Prostate gland (tissue), 2 donors: Measurements from ENCODE around the gene FAM53B. TPM values are rescaled to one million over a fixed set of nuclear protein-coding genes. Genes with fewer than 3 reads are reported as not detected.
A peak's percentile ranks its signal among the peaks of the same experiment; 100 is the strongest.

Experiments used
- DNase-seq: peaks from one replicate; pipeline ENCODE4 v3.0.0-alpha.2; 2019; ENCODE audit warnings: low spot score
- H3K27ac ChIP-seq, 2 donors: fragments of 200-600 bp; sonication (generic); 2 replicates each; pipeline ENCODE4 v1.5.1; 2017 to 2019
- H3K27me3 ChIP-seq: fragments of 200-600 bp; sonication (generic); replicated peaks from 2 replicates; pipeline ENCODE4 v1.5.1; 2019; ENCODE audit not compliant: insufficient read depth
- H3K36me3 ChIP-seq, 2 donors: fragments of 200-600 bp; sonication (generic); 1 replicate in 1 of 2; 2 replicates in 1 of 2; pipeline versions ENCODE4 v1.5.1 to v1.8.1; 2017 to 2019
- H3K4me1 ChIP-seq: fragments of 200-600 bp; sonication (generic); replicated peaks from 2 replicates; pipeline ENCODE4 v1.5.1; 2019
- H3K4me3 ChIP-seq, 2 donors: fragments of 200-600 bp; sonication (generic); 2 replicates each; pipeline ENCODE4 v1.5.1; 2017 to 2019
- H3K9me3 ChIP-seq: fragments of 200-600 bp; sonication (generic); 2 replicates; pipeline ENCODE4 v1.5.1; 2017
- POLR2A ChIP-seq: fragments of 450-650 bp; IDR thresholded peaks from one replicate; pipeline ENCODE4 v1.6.1; 2016; ENCODE audit warnings: antibody characterized with exemption, mild to moderate bottlenecking
- POLR2AphosphoS5 ChIP-seq: sonication (generic); formaldehyde crosslinking; IDR thresholded peaks from one replicate; pipeline ENCODE4 v1.6.1; 2017; ENCODE audit warnings: antibody characterized with exemption
- WGBS: methylation state at CpG from one replicate; pipeline ENCODE4 v1.1.5; 2018; 5-methylcytosine and 5-hydroxymethylcytosine counted together
- intact Hi-C: fragments of 100-400 bp; cut with DNase I; formaldehyde crosslinking; loops from one replicate; pipeline ENCODE4 v1.14.2; 2022
- total RNA-seq, 2 donors: library from RNA; depleted of rRNA; stranded (reverse); fragments of >200 nt; gene quantifications; one replicate each; pipeline ENCODE4 v1.1.0, GENCODE V29; 2016
- TF ChIP-seq, protein P1 (sequence below), 4 experiments: fragments of 200-600 bp in 2 of 4; fragments of 450-650 bp in 2 of 4; sonication (generic) in 2 of 4; IDR thresholded peaks; 1 replicate in 3 of 4; 2 replicates in 1 of 4; pipeline ENCODE4 v1.5.1; 2016 to 2019; ENCODE audit warnings: antibody characterized with exemption in 4 of 4, mild to moderate bottlenecking in 2 of 4, moderate library complexity in 2 of 4

Gene FAM53B
- total RNA-seq, 2 donors from 2014 or later, result 28.9 to 101 TPM

DNA sequence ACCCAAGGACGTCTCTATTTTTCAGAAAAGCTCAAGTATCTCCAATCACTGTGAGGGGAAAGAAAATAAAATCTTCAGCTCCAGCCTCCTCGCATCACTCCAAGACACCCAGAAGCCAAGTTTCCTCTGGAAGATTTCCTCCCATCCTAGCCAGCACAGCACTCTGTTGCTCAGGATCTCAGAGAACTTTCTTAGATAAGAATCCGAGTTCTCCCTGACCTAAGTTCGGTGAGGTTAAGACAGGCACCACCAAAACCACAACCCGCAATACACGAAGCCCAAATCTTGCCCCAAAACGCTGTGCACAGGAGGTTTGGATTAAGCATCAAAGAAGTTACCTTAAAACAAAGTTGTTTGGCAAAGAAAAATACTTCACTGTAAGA is 4.2 kb downstream of the FAM53B start:
- peaks cover 28% of the 10 kb centered on the region for H3K4me1 ChIP-seq
- no peak for DNase-seq
- intact Hi-C loops, result loop anchor here (2.0 to 5.0 kb wide), 4 partner anchors 35 to 108 kb away; no protein-coding TSS in a partner anchor
- H3K27ac ChIP-seq, result peak overlapping the region; percentile 66 to 76
- TF ChIP-seq, protein P1, sequence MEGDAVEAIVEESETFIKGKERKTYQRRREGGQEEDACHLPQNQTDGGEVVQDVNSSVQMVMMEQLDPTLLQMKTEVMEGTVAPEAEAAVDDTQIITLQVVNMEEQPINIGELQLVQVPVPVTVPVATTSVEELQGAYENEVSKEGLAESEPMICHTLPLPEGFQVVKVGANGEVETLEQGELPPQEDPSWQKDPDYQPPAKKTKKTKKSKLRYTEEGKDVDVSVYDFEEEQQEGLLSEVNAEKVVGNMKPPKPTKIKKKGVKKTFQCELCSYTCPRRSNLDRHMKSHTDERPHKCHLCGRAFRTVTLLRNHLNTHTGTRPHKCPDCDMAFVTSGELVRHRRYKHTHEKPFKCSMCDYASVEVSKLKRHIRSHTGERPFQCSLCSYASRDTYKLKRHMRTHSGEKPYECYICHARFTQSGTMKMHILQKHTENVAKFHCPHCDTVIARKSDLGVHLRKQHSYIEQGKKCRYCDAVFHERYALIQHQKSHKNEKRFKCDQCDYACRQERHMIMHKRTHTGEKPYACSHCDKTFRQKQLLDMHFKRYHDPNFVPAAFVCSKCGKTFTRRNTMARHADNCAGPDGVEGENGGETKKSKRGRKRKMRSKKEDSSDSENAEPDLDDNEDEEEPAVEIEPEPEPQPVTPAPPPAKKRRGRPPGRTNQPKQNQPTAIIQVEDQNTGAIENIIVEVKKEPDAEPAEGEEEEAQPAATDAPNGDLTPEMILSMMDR (IDR thresholded peaks at IDR 0.05), result no peak
- TF ChIP-seq POLR2AphosphoS5 (no peak), POLR2A (no peak)
- H3K27me3 ChIP-seq, result no peaks in the 10 kb centered on the region
- no peaks in the 10 kb centered on the region for H3K36me3 ChIP-seq
- 6% methylated on average over 7 of the region's 7 CpGs for WGBS
- no peaks in the 10 kb centered on the region for H3K9me3 ChIP-seq
- H3K4me3 ChIP-seq, result no peak overlapping the region

DNA sequence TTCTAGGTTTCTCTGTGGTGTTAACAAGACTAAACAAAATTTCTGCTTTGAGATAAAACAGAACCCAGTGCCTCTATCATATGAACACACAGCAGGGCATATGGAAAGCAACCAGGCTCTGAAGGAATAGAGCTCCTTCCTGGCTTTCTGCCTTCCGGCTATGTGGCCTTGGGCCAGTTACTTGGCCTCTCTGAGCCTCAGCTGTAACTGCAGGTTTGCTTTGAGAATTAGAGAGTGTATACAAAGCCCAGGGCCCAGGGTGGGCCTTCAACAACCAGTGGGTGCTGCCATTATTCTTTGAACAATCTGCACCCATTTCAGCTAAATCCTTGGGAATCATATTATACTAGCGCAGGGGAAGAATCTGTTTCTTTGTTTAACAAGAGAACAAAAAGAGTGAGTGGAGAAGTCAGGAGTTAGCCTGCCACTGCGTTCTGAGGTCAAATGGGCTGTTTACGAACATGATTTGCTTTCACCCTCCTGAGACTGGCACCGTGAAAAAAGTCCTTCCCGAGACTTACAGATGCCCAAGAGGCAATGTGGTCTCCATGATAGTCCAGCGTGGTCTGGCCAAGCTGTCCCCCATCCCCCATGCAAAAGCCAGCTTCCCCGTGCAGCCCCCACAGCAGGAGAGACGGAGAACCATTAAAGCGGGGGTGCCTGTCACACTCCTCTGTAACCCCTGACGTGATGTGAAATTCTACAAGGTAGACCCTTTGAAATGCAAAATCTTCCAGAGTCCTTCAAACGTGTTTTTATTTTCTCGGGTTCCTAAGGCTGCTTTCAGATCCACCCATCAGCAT is 4.9 kb downstream of the FAM53B start:
- Histone ChIP-seq H3K36me3 (no peaks in the 10 kb centered on the region), H3K4me1 (peaks cover 28% of the 10 kb centered on the region), H3K27ac (peak overlapping the region; percentile 66 to 76), H3K4me3 (no peak overlapping the region), H3K9me3 (no peaks in the 10 kb centered on the region), H3K27me3 (no peaks in the 10 kb centered on the region)
- no peak for DNase-seq
- no peak for TF ChIP-seq POLR2A
- TF ChIP-seq, protein P1 (IDR thresholded peaks at IDR 0.05), result no peak
- TF ChIP-seq POLR2AphosphoS5, result no peak
- WGBS, result 33% methylated on average over 13 of the region's 13 CpGs
- intact Hi-C loops, result loop anchor here (5.0 kb wide), 1 partner anchor 107 kb away; no protein-coding TSS in a partner anchor

- Histone ChIP-seq H3K4me3 (no peak overlapping the region), H3K9me3 (no peaks in the 10 kb centered on the region), H3K36me3 (no peaks in the 10 kb centered on the region), H3K27ac (peak overlapping the region; percentile 66 to 76), H3K4me1 (peaks cover 28% of the 10 kb centered on the region), H3K27me3 (no peaks in the 10 kb centered on the region)
- DNase-seq, result no peak
- TF ChIP-seq POLR2AphosphoS5 (no peak), POLR2A (no peak)
- TF ChIP-seq, protein P1 (IDR thresholded peaks at IDR 0.05), result no peak
- WGBS, result 45% methylated on average over 6 of the region's 6 CpGs
- intact Hi-C loops, result loop anchor here (5.0 kb wide), 1 partner anchor 106 kb away; no protein-coding TSS in a partner anchor
Observed at GRCh38 chr10:124738441-124738840, 5.7 kb downstream of the FAM53B start.

- DNase-seq, result no peak
- Histone ChIP-seq H3K9me3 (no peaks in the 10 kb centered on the region), H3K27me3 (no peaks in the 10 kb centered on the region), H3K27ac (peak overlapping the region in 1 of 2 donors; percentile 26), H3K36me3 (no peaks in the 10 kb centered on the region), H3K4me3 (no peak overlapping the region), H3K4me1 (peaks cover 28% of the 10 kb centered on the region)
- intact Hi-C loops, result loop anchor here (5.0 kb wide), 1 partner anchor 105 kb away; no protein-coding TSS in a partner anchor
- TF ChIP-seq, protein P1 (IDR thresholded peaks at IDR 0.05), result no peak
- TF ChIP-seq POLR2AphosphoS5 (no peak), POLR2A (no peak)
- 44% methylated on average over 2 of the region's 2 CpGs for WGBS
Observed at GRCh38 chr10:124737708-124738107, 6.5 kb downstream of the FAM53B start.

DNA sequence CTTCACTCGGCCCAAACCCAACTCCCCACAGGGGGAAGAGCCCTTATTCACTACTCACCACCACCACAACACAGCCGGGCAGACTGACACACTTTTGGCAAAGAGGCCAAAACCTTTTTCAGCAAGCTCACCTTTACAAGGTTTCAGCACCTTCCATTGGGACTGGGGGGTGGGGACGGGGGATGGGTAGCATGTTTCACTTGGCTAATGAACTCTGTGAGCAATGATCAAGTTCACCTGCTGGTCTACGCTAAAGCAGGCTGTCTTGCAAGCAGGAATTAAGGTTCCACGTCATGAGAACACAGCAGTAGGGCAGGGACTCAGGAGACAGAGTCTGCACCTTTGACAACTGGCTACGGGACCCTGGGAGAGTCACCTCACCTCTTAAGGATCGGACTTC is 7.0 kb downstream of the FAM53B start:
- intact Hi-C loops, result loop anchor here (5.0 kb wide), 1 partner anchor 105 kb away; no protein-coding TSS in a partner anchor
- WGBS, result 39% methylated on average over 7 of the region's 7 CpGs
- no peak for DNase-seq

More for the DNA sequence above, 7.0 kb downstream of the FAM53B start:
- Histone ChIP-seq H3K4me1 (peaks cover 27% of the 10 kb centered on the region), H3K27me3 (no peaks in the 10 kb centered on the region), H3K27ac (peak overlapping the region; percentile 26 to 47), H3K4me3 (no peak overlapping the region), H3K9me3 (no peaks in the 10 kb centered on the region), H3K36me3 (no peaks in the 10 kb centered on the region)
- TF ChIP-seq POLR2AphosphoS5 (no peak), POLR2A (no peak)
- TF ChIP-seq, protein P1 (IDR thresholded peaks at IDR 0.05), result no peak
